Right cardiac atrium (tissue), 5 donors: ENCODE measurements around the gene APOB. TPM values are rescaled to one million over a fixed set of nuclear protein-coding genes. Genes with fewer than 3 reads are reported as not detected.

Experiments used
- ATAC-seq, 2 donors: fragments of 200-7000 bp; cut with Tn5 transposase; one replicate each; pipeline versions ENCODE4 v1.8.0 to v1.9.1; 2020; ENCODE audit warnings: moderate library complexity in 2 of 2, mild to moderate bottlenecking in 1 of 2
- DNase-seq, 3 donors: peaks; one replicate each; pipeline ENCODE4 v3.0.0-alpha.2; 2020
- H3K27ac ChIP-seq: one replicate; pipeline ENCODE4 v1.5.1; 2013; ENCODE audit warnings: mild to moderate bottlenecking, low read length, control low read depth, moderate library complexity
- H3K27me3 ChIP-seq: one replicate; pipeline ENCODE4 v1.6.1; 2013; ENCODE audit not compliant: control insufficient read depth, insufficient read depth
- H3K4me1 ChIP-seq: one replicate; pipeline ENCODE4 v1.6.1; 2013; ENCODE audit warnings: low read length; ENCODE audit not compliant: control insufficient read depth, insufficient read depth
- H3K4me3 ChIP-seq: one replicate; pipeline ENCODE4 v1.5.1; 2013; ENCODE audit warnings: low read length, control low read depth
- H3K9me3 ChIP-seq: one replicate; pipeline ENCODE4 v1.6.1; 2013; ENCODE audit warnings: low read length; ENCODE audit not compliant: control insufficient read depth
- WGBS: extraction: QIAGEN DNeasy Blood & Tissue Kit; methylation state at CpG from one replicate; pipeline ENCODE4 v1.1.7; 2013; 5-methylcytosine and 5-hydroxymethylcytosine counted together
- intact Hi-C, 4 donors: fragments of 100-400 bp; cut with DNase I; formaldehyde crosslinking; loops; one replicate each; pipeline versions ENCODE4 v1.11.0 to v1.14.0; 2022 to 2023
- polyA plus RNA-seq: library from polyadenylated mRNA; stranded (reverse); fragments of 200-250 nt; gene quantifications from one replicate; pipeline ENCODE4 v1.2.3, GENCODE V29; 2013
- total RNA-seq, 4 donors: library from RNA; stranded (reverse); fragmentation: NEBNext Ultra II Directional; extraction: Animal tissue kit (Norgen Biotek cat#: 25700); gene quantifications; one replicate each; pipeline ENCODE4 v1.2.1, GENCODE V29; 2021
- donor health status: healthy with polysubstance abuse.
- donor health status: DM: no; HTN: yes; CAD: no.
- donor health status: DM: no; HTN: no; CAD: no.
- donor health status: DM: no; HTN: yes; CAD: no; lungs with severe emphysema.
- donor health status: DM: yes; HTN: yes; CAD: no.

Gene APOB
- total and polyA plus RNA-seq, 5 donors: 3.6 to 93.2 (median 15.8) TPM

DNA sequence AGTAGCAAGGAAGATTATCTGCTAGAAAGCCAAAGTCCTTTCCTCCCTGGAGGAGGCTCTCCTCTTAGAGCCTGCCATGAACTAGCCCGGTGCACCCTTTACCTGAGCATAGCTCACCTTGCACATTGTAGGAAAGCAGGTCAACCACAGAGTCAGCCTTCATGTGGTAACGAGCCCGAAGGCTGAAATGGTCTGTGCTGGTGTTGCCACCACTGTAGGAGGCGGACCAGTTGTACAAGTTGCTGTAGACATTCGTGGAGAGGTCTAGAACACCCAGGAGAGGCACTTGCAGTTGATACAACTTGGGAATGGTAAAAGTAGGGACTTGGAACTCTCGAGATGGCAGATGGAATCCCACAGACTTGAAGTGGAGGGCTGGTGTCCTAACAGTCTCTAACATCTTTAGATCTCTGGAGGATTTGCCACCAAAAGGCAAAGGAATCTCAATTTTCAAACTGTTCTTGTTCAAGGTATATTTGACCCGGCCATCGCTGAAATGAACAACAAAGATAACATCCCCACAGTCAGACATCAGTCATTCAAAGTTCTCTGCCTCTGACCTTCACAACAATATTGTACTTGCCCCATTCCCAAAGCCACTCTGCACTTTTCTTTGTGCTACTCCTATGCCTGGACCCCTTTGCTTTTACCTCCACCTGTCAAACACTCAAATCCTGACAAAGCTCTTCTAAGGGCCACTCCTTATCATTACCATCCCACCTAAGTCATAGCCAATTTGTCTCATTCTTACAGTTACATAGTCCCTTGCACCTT, 30.6 kb downstream of the APOB start:
- Histone ChIP-seq H3K4me3 (no peak overlapping the region), H3K27me3 (no peaks in the 10 kb centered on the region), H3K27ac (no peak overlapping the region), H3K9me3 (no peaks in the 10 kb centered on the region), H3K4me1 (peaks cover 3% of the 10 kb centered on the region)
- WGBS: 83% methylated on average over 8 of the region's 8 CpGs
- intact Hi-C loops: no loop called here
- DNase-seq: no peak
- ATAC-seq: no peak

DNA sequence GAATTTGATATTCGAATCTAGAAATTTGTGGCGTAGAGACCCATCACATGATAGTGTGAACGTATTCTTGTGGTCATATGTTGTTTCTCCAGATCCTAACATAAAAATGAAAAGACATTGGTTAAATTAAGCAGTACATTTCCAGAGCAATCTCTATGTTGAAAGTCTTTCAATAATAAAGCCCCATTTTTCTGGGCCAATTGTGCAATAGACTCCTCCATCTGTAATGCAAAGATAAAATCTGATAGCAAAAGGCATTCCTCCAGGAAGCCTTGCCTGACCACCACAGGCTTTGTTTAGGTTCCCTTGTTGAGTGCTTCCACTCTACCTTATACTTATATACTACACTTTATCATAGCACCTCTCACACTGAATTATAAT, 31.3 kb downstream of the APOB start:
- WGBS: 91% methylated on average over 3 of the region's 3 CpGs
- no peak overlapping the region for H3K4me3 ChIP-seq
- H3K4me1 ChIP-seq: peaks cover 3% of the 10 kb centered on the region
- DNase-seq (no peak), ATAC-seq (no peak)
- no peaks in the 10 kb centered on the region for H3K9me3 ChIP-seq
- H3K27me3 ChIP-seq: no peaks in the 10 kb centered on the region
- intact Hi-C loops: no loop called here
- no peak overlapping the region for H3K27ac ChIP-seq

DNA sequence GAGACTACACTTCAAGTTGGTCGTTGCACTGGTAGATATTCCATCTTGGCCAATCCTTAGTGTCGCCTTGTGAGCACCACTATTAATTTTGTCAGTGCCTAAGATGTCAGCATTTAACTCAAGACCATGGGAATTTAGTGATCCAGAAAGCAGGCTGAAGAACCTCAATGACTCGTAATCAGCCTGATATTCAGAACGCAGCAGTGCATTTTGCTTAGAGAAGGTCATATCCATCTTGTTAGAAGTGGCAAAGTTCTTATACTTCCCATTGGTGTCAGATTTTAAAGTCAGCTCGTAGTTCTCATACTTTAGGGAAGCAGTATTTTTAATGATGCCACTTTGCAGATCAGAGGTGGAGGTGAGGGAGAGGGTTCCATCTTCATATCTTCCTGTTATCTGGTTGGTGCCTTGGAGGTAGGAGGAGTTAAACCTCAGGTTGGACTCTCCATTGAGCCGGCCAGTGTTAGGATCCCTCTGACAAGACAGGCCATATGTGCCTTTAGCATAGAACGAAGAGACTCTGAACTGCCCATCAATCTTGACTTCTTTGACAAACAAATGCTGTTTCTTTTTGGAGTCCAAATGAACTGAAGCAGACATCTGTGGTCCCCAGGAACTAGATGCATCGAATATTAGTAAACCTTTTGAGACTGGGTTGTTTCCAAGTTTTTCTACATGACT, 31.9 kb downstream of the APOB start:
- Histone ChIP-seq H3K4me1 (peaks cover 3% of the 10 kb centered on the region), H3K4me3 (no peak overlapping the region), H3K9me3 (no peaks in the 10 kb centered on the region), H3K27me3 (no peaks in the 10 kb centered on the region), H3K27ac (no peak overlapping the region)
- ATAC-seq: peak in 1 of 2 donors; percentile 22
- intact Hi-C loops: no loop called here
- 69% methylated on average over 8 of the region's 8 CpGs for WGBS
- DNase-seq: no peak

GRCh38 chr2:21011453-21011852, 32.4 kb downstream of the APOB start:
- Histone ChIP-seq H3K9me3 (no peaks in the 10 kb centered on the region), H3K4me1 (peaks cover 3% of the 10 kb centered on the region), H3K27me3 (no peaks in the 10 kb centered on the region), H3K4me3 (no peak overlapping the region), H3K27ac (no peak overlapping the region)
- intact Hi-C loops: no loop called here
- ATAC-seq (peak in 1 of 2 donors; percentile 16), DNase-seq (no peak)
- WGBS: 24% methylated on average over 3 of the region's 3 CpGs

DNA sequence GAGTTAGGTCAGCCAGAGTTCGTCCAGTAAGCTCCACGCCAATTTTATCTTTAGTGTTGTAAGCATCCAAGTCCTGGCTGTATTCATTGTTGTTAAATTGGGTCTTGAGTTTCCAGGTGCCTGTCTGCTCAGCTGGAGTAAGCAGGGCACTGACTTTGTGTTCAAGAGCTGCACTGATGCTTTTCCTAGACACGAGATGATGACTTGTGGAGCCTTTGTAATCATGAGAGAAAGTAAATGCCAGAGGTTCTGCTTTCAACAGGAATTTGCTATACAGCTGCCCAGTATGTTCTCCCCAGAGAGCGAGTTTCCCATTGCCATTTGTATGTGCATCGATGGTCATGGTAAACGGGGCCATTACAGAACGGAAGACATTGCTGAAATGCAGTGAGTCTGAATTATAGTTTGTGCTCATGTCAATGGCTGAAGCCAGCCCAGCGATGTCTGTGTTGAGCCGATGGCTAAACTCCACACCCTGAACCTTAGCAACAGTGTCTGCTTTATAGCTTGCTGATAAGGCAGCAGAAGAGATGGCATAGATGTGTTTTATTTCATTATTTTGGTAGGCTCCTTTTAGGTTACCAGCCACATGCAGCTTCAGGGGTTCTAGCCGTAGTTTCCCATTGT, 32.9 kb downstream of the APOB start:
- peaks cover 3% of the 10 kb centered on the region for H3K4me1 ChIP-seq
- 52% methylated on average over 10 of the region's 10 CpGs for WGBS
- H3K27ac ChIP-seq: no peak overlapping the region
- no peak for DNase-seq
- H3K4me3 ChIP-seq: no peak overlapping the region
- intact Hi-C loops: no loop called here
- H3K9me3 ChIP-seq: no peaks in the 10 kb centered on the region
- H3K27me3 ChIP-seq: no peaks in the 10 kb centered on the region
- no peak for ATAC-seq

DNA sequence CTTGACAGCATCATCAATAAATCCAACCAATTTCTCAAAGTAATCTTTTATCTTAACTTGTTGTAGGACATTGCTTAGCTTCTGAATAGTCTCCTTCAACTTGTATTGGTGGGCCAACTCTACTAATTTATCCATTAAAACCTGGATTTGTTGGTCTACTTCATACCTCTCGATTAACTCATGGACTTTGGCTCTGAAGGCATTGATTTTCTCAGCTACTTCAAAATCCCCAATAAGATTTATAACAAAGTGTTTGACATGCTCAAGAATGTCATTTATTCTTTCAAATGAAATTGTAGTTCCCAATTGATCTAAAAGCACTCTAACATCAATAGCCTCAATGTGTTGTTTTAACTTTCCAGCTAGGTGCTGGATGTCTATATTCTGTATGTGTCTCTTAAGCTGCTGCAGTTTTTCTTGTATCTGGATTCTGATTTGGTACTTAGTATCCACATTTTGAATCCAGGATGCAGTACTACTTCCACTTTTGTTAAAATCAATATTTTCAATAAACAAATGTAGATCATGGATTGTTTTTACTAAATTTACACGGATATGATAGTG, 34.1 kb downstream of the APOB start:
- H3K4me3 ChIP-seq: no peak overlapping the region
- no peak overlapping the region for H3K27ac ChIP-seq
- intact Hi-C loops: no loop called here
- peaks cover 3% of the 10 kb centered on the region for H3K4me1 ChIP-seq
- 73% methylated on average over 2 of the region's 2 CpGs for WGBS
- H3K9me3 ChIP-seq: no peaks in the 10 kb centered on the region
- DNase-seq (no peak), ATAC-seq (no peak)
- no peaks in the 10 kb centered on the region for H3K27me3 ChIP-seq

DNA sequence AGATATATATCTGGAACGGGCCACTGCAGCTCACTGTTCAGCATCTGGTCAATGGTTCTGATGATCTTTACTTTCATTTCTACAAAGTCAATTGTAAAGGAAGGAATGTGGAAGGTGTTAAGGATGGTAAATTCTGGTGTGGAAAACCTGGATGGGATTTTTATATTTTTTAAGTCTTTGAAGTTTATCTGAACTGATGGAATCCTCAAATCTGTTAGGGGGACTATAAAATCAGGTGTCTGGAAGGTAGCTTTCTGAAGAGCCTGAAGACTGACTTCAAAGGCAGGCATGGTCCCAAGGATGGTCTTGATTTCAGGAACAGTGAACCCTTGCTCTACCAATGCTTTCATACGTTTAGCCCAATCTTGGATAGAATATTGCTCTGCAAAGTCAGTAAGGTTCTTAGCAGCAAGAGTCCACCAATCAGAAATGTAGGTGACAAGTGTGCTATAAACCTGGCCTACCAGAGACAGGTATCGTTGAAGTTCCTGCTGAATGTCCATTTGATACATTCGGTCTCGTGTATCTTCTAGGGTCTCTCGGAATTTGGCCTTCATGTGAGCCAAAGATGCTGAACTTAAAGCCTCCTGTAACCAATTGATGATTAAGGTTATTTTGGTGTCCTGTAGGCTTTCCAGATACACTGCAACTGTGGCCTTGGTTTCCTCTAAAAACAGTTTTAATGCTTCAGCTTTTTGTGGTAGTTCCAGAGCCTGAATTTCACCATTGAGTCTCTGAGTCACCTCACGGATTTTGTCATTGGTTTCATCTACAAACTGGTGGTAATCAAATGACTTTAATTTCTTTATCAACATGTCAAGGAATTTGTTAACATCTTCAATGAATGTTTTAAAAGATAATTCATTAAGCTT, 34.8 kb downstream of the APOB start:
- no peaks in the 10 kb centered on the region for H3K9me3 ChIP-seq
- H3K27me3 ChIP-seq: no peaks in the 10 kb centered on the region
- ATAC-seq (no peak), DNase-seq (no peak)
- no peak overlapping the region for H3K27ac ChIP-seq
- peaks cover 3% of the 10 kb centered on the region for H3K4me1 ChIP-seq
- H3K4me3 ChIP-seq: no peak overlapping the region
- intact Hi-C loops: no loop called here
- WGBS: 89% methylated on average over 7 of the region's 7 CpGs

- WGBS: 91% methylated on average over 9 of the region's 9 CpGs
- H3K27ac ChIP-seq: no peak overlapping the region
- H3K4me1 ChIP-seq: peaks cover 3% of the 10 kb centered on the region
- intact Hi-C loops: no loop called here
- DNase-seq (no peak), ATAC-seq (no peak)
- H3K9me3 ChIP-seq: no peaks in the 10 kb centered on the region
- H3K27me3 ChIP-seq: no peaks in the 10 kb centered on the region
- no peak overlapping the region for H3K4me3 ChIP-seq
These were observed 35.7 kb downstream of the APOB start for GRCh38 chr2:21008014-21008789.

DNA sequence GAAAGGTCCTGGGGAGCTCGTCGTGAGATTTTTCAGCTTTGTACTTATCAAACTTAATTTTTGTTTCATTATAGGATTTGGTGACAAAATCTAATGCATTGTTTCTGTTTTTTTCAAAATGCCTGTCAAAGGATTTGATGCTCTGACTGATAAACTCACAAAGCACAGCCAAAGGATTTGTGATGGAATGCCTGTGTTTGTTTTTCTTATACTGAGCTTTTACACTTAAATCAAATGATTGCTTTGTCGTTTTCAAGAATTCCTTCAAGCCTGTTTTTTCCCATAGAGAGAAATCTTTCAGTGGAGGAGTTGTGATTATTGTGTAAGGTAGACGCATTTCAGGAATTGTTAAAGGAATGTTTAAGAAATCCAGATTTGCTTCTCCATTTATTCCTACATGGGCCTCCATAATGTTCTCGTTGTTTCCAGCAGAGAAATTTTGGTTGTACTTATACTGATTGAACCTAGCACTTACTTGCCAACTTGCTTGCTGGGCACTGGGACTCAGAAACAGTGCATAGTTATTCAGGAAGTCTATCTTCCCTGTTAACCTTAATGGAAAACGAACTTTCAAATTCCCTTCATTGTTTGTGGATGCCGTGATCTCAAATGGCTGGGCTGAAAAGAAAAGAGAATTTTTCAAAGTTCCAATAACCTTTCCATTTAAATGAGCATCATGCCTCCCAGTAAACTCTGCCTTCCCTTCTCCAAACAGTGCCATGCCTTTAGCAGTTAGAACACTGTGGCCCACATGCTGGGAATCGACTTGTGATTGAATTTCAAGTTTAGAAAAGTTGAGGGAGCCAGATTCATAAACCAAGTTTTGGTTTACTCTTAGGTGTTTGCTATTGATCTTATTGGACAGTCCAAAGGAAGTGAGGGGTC, 36.5 kb downstream of the APOB start:
- no peak for ATAC-seq
- 73% methylated on average over 8 of the region's 8 CpGs for WGBS
- peaks cover 3% of the 10 kb centered on the region for H3K4me1 ChIP-seq
- intact Hi-C loops: no loop called here
- no peaks in the 10 kb centered on the region for H3K9me3 ChIP-seq
- H3K27ac ChIP-seq: no peak overlapping the region
- H3K27me3 ChIP-seq: no peaks in the 10 kb centered on the region
- no peak overlapping the region for H3K4me3 ChIP-seq
- no peak for DNase-seq
